ENCODE data around the gene AMPD3. TPM values are rescaled to one million over a fixed set of nuclear protein-coding genes. Genes with fewer than 3 reads are reported as not detected.

AMPD3 gene
- total and polyA plus RNA-seq, 9 donors, result 3.4 to 5.3 (median 4.5) TPM

GRCh38 chr11:10444725-10445315 is 10.2 kb upstream of the AMPD3 start:
- H3K36me3 ChIP-seq (ENCODE audit: control insufficient read depth, insufficient read depth, low read length), result no peaks in the 10 kb centered on the region
- H3K4me3 ChIP-seq (ENCODE audit: low read length), result no peak overlapping the region
- 76% methylated on average over 4 of the region's 4 CpGs for WGBS (ENCODE audit: insufficient coverage)
- peaks cover 4% of the 10 kb centered on the region for H3K27me3 ChIP-seq (ENCODE audit: control insufficient read depth, insufficient read depth, low read length)
- no peak overlapping the region for H3K27ac ChIP-seq (ENCODE audit: low read length)
- peaks cover 3% of the 10 kb centered on the region for H3K4me1 ChIP-seq (ENCODE audit: control insufficient read depth, insufficient read depth, low read length)
- DNase-seq, result peak; percentile 52
- no peaks in the 10 kb centered on the region for H3K9me3 ChIP-seq (replicated peaks; ENCODE audit: control insufficient read depth, low read depth, low read length)

DNA sequence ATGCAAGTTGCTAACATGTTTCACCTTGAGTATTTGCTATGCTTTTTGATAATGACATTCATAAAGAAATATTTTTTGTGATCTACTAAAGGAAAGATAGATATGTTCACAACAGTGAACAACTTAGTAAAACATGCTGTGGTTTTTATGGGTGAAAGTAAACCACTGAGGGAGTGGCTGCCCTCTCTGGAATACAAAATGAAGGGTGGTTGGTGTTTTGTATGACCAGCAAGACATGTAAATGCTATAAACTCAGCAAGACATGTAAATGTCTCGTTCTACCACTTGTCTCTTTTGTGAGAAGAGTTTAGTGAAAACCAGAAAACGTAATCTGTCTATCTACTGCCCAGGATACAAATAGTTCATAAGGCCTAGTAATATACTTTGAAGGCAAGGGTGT is 7.6 kb upstream of the AMPD3 start:
- WGBS (ENCODE audit: insufficient coverage), result no CpG with 5 or more reads among the region's 2 CpGs

GRCh38 chr11:10450462-10451425 is 4.3 kb upstream of the AMPD3 start:
- H3K27me3 ChIP-seq (ENCODE audit: control insufficient read depth, insufficient read depth, low read length), result peaks cover 25% of the 10 kb centered on the region
- 5% methylated on average over 90 of the region's 94 CpGs for WGBS (ENCODE audit: insufficient coverage)
- H3K9me3 ChIP-seq (replicated peaks; ENCODE audit: control insufficient read depth, low read depth, low read length), result no peaks in the 10 kb centered on the region
- H3K4me3 ChIP-seq (ENCODE audit: low read length), result peak overlapping the region; percentile 25
- H3K4me1 ChIP-seq (ENCODE audit: control insufficient read depth, insufficient read depth, low read length), result peaks cover 29% of the 10 kb centered on the region
- H3K27ac ChIP-seq (ENCODE audit: low read length), result no peak overlapping the region
- H3K36me3 ChIP-seq (ENCODE audit: control insufficient read depth, insufficient read depth, low read length), result no peaks in the 10 kb centered on the region
- peak; percentile 24 for DNase-seq

More for the DNA sequence above, 7.6 kb upstream of the AMPD3 start:
- H3K4me3 ChIP-seq (ENCODE audit: low read length), result no peak overlapping the region
- H3K36me3 ChIP-seq (ENCODE audit: control insufficient read depth, insufficient read depth, low read length), result no peaks in the 10 kb centered on the region
- H3K9me3 ChIP-seq (replicated peaks; ENCODE audit: control insufficient read depth, low read depth, low read length), result no peaks in the 10 kb centered on the region
- DNase-seq, result no peak
- peaks cover 22% of the 10 kb centered on the region for H3K27me3 ChIP-seq (ENCODE audit: control insufficient read depth, insufficient read depth, low read length)
- peaks cover 10% of the 10 kb centered on the region for H3K4me1 ChIP-seq (ENCODE audit: control insufficient read depth, insufficient read depth, low read length)
- no peak overlapping the region for H3K27ac ChIP-seq (ENCODE audit: low read length)

DNA sequence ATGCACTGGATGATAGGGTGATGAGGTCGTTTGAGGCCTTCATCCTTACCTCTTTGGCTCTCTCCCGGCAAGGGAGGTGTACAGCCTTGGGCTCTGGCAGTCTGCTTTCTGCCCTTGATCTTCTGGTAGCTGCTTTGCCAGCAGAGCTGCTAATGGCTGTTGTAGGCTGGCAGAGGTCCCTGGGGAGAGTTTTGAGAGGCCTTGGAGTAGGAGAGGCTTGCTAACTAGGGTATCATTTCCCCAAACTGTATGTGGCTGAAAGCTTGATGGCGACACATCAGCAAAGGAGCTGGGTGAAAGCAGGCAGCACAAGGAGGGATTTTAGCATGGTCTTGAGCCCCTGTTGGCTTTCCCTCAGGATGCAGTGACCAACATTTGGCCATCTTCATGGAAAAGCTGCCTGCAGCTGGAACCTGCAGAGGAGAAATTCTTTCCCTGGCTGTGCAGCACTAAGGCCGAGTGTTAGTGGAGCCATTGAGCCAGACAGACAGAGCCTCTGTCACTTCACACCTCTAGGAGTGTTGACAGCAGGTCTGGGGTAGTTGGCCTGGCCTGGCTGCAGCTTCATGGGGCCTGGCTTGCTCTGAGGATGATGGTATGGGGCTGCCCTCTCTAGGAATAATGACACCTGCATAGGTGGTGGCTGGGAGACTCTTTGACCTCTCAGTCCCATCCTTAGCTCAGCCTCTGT is 3.5 kb upstream of the AMPD3 start:
- peak; percentile 26 for DNase-seq
- H3K27me3 ChIP-seq (ENCODE audit: control insufficient read depth, insufficient read depth, low read length), result peaks cover 25% of the 10 kb centered on the region
- peak overlapping the region; percentile 25 for H3K4me3 ChIP-seq (ENCODE audit: low read length)

GRCh38 chr11:10452211-10452767 is 2.8 kb upstream of the AMPD3 start:
- Histone ChIP-seq H3K27ac (ENCODE audit: low read length) (no peak overlapping the region), H3K4me3 (ENCODE audit: low read length) (no peak overlapping the region), H3K9me3 (replicated peaks; ENCODE audit: control insufficient read depth, low read depth, low read length) (no peaks in the 10 kb centered on the region), H3K4me1 (ENCODE audit: control insufficient read depth, insufficient read depth, low read length) (peaks cover 43% of the 10 kb centered on the region), H3K36me3 (ENCODE audit: control insufficient read depth, insufficient read depth, low read length) (no peaks in the 10 kb centered on the region), H3K27me3 (ENCODE audit: control insufficient read depth, insufficient read depth, low read length) (peaks cover 25% of the 10 kb centered on the region)
- no peak for DNase-seq
- WGBS (ENCODE audit: insufficient coverage), result no CpG with 5 or more reads among the region's 3 CpGs

More for the DNA sequence above, 3.5 kb upstream of the AMPD3 start:
- WGBS (ENCODE audit: insufficient coverage), result 75% methylated on average over 2 of the region's 4 CpGs
- H3K36me3 ChIP-seq (ENCODE audit: control insufficient read depth, insufficient read depth, low read length), result no peaks in the 10 kb centered on the region
- H3K27ac ChIP-seq (ENCODE audit: low read length), result no peak overlapping the region
- H3K4me1 ChIP-seq (ENCODE audit: control insufficient read depth, insufficient read depth, low read length), result peaks cover 37% of the 10 kb centered on the region
- no peaks in the 10 kb centered on the region for H3K9me3 ChIP-seq (replicated peaks; ENCODE audit: control insufficient read depth, low read depth, low read length)

GRCh38 chr11:10453261-10453660 is 1.8 kb upstream of the AMPD3 start:
- H3K27me3 ChIP-seq (ENCODE audit: control insufficient read depth, insufficient read depth, low read length), result peaks cover 25% of the 10 kb centered on the region
- H3K9me3 ChIP-seq (replicated peaks; ENCODE audit: control insufficient read depth, low read depth, low read length), result no peaks in the 10 kb centered on the region
- H3K27ac ChIP-seq (ENCODE audit: low read length), result no peak overlapping the region
- no peaks in the 10 kb centered on the region for H3K36me3 ChIP-seq (ENCODE audit: control insufficient read depth, insufficient read depth, low read length)
- WGBS (ENCODE audit: insufficient coverage), result no CpG with 5 or more reads among the region's 3 CpGs
- peaks cover 43% of the 10 kb centered on the region for H3K4me1 ChIP-seq (ENCODE audit: control insufficient read depth, insufficient read depth, low read length)
- no peak for DNase-seq
- no peak overlapping the region for H3K4me3 ChIP-seq (ENCODE audit: low read length)

GRCh38 chr11:10455637-10456487 is 798 bp downstream of the AMPD3 start:
- Histone ChIP-seq H3K36me3 (ENCODE audit: control insufficient read depth, insufficient read depth, low read length) (no peaks in the 10 kb centered on the region), H3K27ac (ENCODE audit: low read length) (peak overlapping the region; percentile 75), H3K4me1 (ENCODE audit: control insufficient read depth, insufficient read depth, low read length) (peaks cover 45% of the 10 kb centered on the region), H3K9me3 (replicated peaks; ENCODE audit: control insufficient read depth, low read depth, low read length) (no peaks in the 10 kb centered on the region), H3K27me3 (ENCODE audit: control insufficient read depth, insufficient read depth, low read length) (peaks cover 20% of the 10 kb centered on the region), H3K4me3 (ENCODE audit: low read length) (peak overlapping the region; percentile 15)
- peak; percentile 71 for DNase-seq
- WGBS (ENCODE audit: insufficient coverage), result 4% methylated on average over 18 of the region's 18 CpGs

GRCh38 chr11:10456519-10456918 is 1.5 kb downstream of the AMPD3 start:
- H3K4me3 ChIP-seq (ENCODE audit: low read length), result peak overlapping the region; percentile 15

GRCh38 chr11:10457901-10458300 is 2.8 kb downstream of the AMPD3 start:
- Histone ChIP-seq H3K36me3 (ENCODE audit: control insufficient read depth, insufficient read depth, low read length) (peaks cover 4% of the 10 kb centered on the region), H3K9me3 (replicated peaks; ENCODE audit: control insufficient read depth, low read depth, low read length) (no peaks in the 10 kb centered on the region), H3K27me3 (ENCODE audit: control insufficient read depth, insufficient read depth, low read length) (peaks cover 9% of the 10 kb centered on the region), H3K4me3 (ENCODE audit: low read length) (no peak overlapping the region), H3K27ac (ENCODE audit: low read length) (no peak overlapping the region), H3K4me1 (ENCODE audit: control insufficient read depth, insufficient read depth, low read length) (peaks cover 36% of the 10 kb centered on the region)
- no peak for DNase-seq

More at GRCh38 chr11:10456519-10456918, 1.5 kb downstream of the AMPD3 start:
- Histone ChIP-seq H3K27ac (ENCODE audit: low read length) (no peak overlapping the region), H3K9me3 (replicated peaks; ENCODE audit: control insufficient read depth, low read depth, low read length) (no peaks in the 10 kb centered on the region), H3K4me1 (ENCODE audit: control insufficient read depth, insufficient read depth, low read length) (peaks cover 39% of the 10 kb centered on the region), H3K27me3 (ENCODE audit: control insufficient read depth, insufficient read depth, low read length) (peaks cover 13% of the 10 kb centered on the region), H3K36me3 (ENCODE audit: control insufficient read depth, insufficient read depth, low read length) (no peaks in the 10 kb centered on the region)
- 50% methylated on average over 3 of the region's 3 CpGs for WGBS (ENCODE audit: insufficient coverage)
- DNase-seq, result peak; percentile 76

All from muscle of leg (tissue), 11 donors.